H1 (cell line): ENCODE data around the gene THG1L.

Source experiments
- BCL11A ChIP-seq, 2 experiments: IDR thresholded peaks; one replicate each; pipeline ENCODE4 v1.6.1; 2011; ENCODE audit warnings: low read depth in 2 of 2, low read length in 2 of 2, mild to moderate bottlenecking in 2 of 2
- BRCA1 ChIP-seq: IDR thresholded peaks from 2 replicates; pipeline ENCODE4 v1.6.1; 2012; ENCODE audit warnings: low read depth, low read length, improper control_type of control experiment
- CTCF ChIP-seq, 3 experiments: IDR thresholded peaks; 1 replicate in 2 of 3; 2 replicates in 1 of 3; pipeline versions ENCODE4 v1.5.1 to v1.6.1; 2011; ENCODE audit warnings: low read length in 3 of 3, mild to moderate bottlenecking in 3 of 3, inconsistent platforms in 2 of 3, low read depth in 1 of 3, moderate library complexity in 1 of 3; ENCODE audit not compliant: insufficient read depth in 1 of 3; ENCODE audit errors: control extremely low read depth in 1 of 3
- EP300 ChIP-seq, 2 experiments: IDR thresholded peaks; 1 replicate in 1 of 2; 2 replicates in 1 of 2; pipeline ENCODE4 v1.6.1; 2011 to 2012; ENCODE audit warnings: low read depth in 2 of 2, low read length in 2 of 2, mild to moderate bottlenecking in 2 of 2, borderline replicate concordance in 1 of 2, inconsistent platforms in 1 of 2, moderate library complexity in 1 of 2
- EZH2 ChIP-seq: fragments of 200-600 bp; sonication (generic); IDR thresholded peaks from 2 replicates; pipeline ENCODE4 v1.7.1; 2012; ENCODE audit warnings: low read depth, mild to moderate bottlenecking, moderate library complexity, low read length, inconsistent platforms; ENCODE audit not compliant: severe bottlenecking
- GABPA ChIP-seq: IDR thresholded peaks from 2 replicates; pipeline ENCODE4 v1.6.1; 2011; ENCODE audit warnings: mild to moderate bottlenecking, low read length, moderate library complexity, borderline replicate concordance; ENCODE audit not compliant: insufficient read depth
- JUND ChIP-seq: IDR thresholded peaks from 2 replicates; pipeline ENCODE4 v1.6.1; 2011; ENCODE audit warnings: mild to moderate bottlenecking, improper control_type of control experiment, low read length
- POLR2A ChIP-seq, 2 experiments: IDR thresholded peaks; 1 replicate in 1 of 2; 2 replicates in 1 of 2; pipeline ENCODE4 v1.6.1; 2011; ENCODE audit warnings: low read depth in 2 of 2, low read length in 2 of 2, mild to moderate bottlenecking in 2 of 2; ENCODE audit errors: control extremely low read depth in 1 of 2
- POLR2AphosphoS5 ChIP-seq: IDR thresholded peaks from 2 replicates; pipeline ENCODE4 v1.6.1; 2011; ENCODE audit warnings: low read depth, low read length
- RAD21 ChIP-seq, 2 experiments: IDR thresholded peaks in 1 of 2; conservative IDR thresholded peaks in 1 of 2; 2 replicates each; pipeline ENCODE4 v1.6.1; 2011; ENCODE audit warnings: low read depth in 2 of 2, low read length in 2 of 2, improper control_type of control experiment in 1 of 2, inconsistent platforms in 1 of 2, mild to moderate bottlenecking in 1 of 2, moderate library complexity in 1 of 2
- RXRA ChIP-seq: IDR thresholded peaks from 2 replicates; pipeline ENCODE4 v1.6.1; 2011; ENCODE audit warnings: low read depth, mild to moderate bottlenecking, low read length, moderate library complexity; ENCODE audit not compliant: insufficient read depth
- YY1 ChIP-seq: IDR thresholded peaks from 2 replicates; pipeline ENCODE4 v1.6.1; 2011; ENCODE audit warnings: low read depth, mild to moderate bottlenecking, low read length
- ZNF274 ChIP-seq: IDR thresholded peaks from 2 replicates; pipeline ENCODE4 v1.7.0; 2012; ENCODE audit warnings: low read length, borderline replicate concordance; ENCODE audit errors: extremely low read depth

GRCh38 chr5:157761690-157762621 lies 30.7 kb downstream of the THG1L start:
- TF ChIP-seq RXRA (no peak), JUND (no peak), CTCF (IDR thresholded peaks at IDR 0.05; ENCODE audit: control extremely low read depth in 1 of 3, insufficient read depth in 1 of 3, low read depth in 1 of 3, low read length in 3 of 3) (peak in 2 of 3 experiments; percentile 67 to 76; a peak in 3 of 4 replicates), POLR2AphosphoS5 (no peak), ZNF274 (no peak), POLR2A (IDR thresholded peaks at IDR 0.05; ENCODE audit: control extremely low read depth in 1 of 2, low read depth in 2 of 2, low read length in 2 of 2) (no peak), BRCA1 (no peak), EP300 (IDR thresholded peaks at IDR 0.05; ENCODE audit: borderline replicate concordance in 1 of 2, low read depth in 2 of 2, low read length in 2 of 2) (no peak), EZH2 (no peak), BCL11A (IDR thresholded peaks at IDR 0.05; ENCODE audit: low read depth in 2 of 2, low read length in 2 of 2) (no peak), RAD21 (IDR thresholded peaks at IDR 0.05 in 1 of 2, conservative IDR thresholded peaks at IDR 0.05 in 1 of 2; ENCODE audit: low read depth in 2 of 2, low read length in 2 of 2) (peak; percentile 84 to 88), GABPA (no peak), YY1 (no peak)
